Measurements from ENCODE around the gene TBC1D1.

GRCh38 chr4:38086151-38086848 is 195.4 kb downstream of the TBC1D1 start:
- no peak for TF ChIP-seq RAD21 (IDR thresholded peaks at IDR 0.05 in 1 of 2, conservative IDR thresholded peaks at IDR 0.05 in 1 of 2; ENCODE audit: low read depth in 2 of 2, low read length in 2 of 2)
- TF ChIP-seq PHF8 (conservative IDR thresholded peaks at IDR 0.05; ENCODE audit: low read depth, low read length), result no peak
- TF ChIP-seq CTCF (IDR thresholded peaks at IDR 0.05; ENCODE audit: control extremely low read depth in 1 of 3, insufficient read depth in 1 of 3, low read depth in 1 of 3, low read length in 3 of 3), result no peak
- no peak for TF ChIP-seq POLR2A (IDR thresholded peaks at IDR 0.05; ENCODE audit: control extremely low read depth in 1 of 2, low read depth in 2 of 2, low read length in 2 of 2)
- TF ChIP-seq YY1 (IDR thresholded peaks at IDR 0.05; ENCODE audit: low read depth, low read length), result no peak
- TF ChIP-seq ZNF274 (IDR thresholded peaks at IDR 0.05; ENCODE audit: borderline replicate concordance, extremely low read depth, low read length), result no peak
- TF ChIP-seq, protein P1, sequence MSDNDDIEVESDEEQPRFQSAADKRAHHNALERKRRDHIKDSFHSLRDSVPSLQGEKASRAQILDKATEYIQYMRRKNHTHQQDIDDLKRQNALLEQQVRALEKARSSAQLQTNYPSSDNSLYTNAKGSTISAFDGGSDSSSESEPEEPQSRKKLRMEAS (IDR thresholded peaks at IDR 0.05), result no peak
- TF ChIP-seq CHD2 (IDR thresholded peaks at IDR 0.05; ENCODE audit: low read length), result no peak
- no peak for TF ChIP-seq TAF1 (IDR thresholded peaks at IDR 0.05; ENCODE audit: low read depth, low read length)
- no peak for TF ChIP-seq FOSL1 (IDR thresholded peaks at IDR 0.05; ENCODE audit: insufficient read depth, low read depth, low read length)
- no peak for TF ChIP-seq RNF2 (IDR thresholded peaks at IDR 0.05; ENCODE audit: borderline replicate concordance, low read depth, low read length, missing control alignments, poor library complexity, severe bottlenecking)
